DOHH2 (cell line): ENCODE measurements around the gene TRIOBP.
A peak's percentile ranks its signal among the peaks of the same experiment; 100 is the strongest.

Experiments
- H3F3A ChIP-seq: fragments of 200-600 bp; sonication (generic), shearing (Covaris generic); 2 replicates; pipeline ENCODE4 v1.6.0; 2016; ENCODE audit warnings: antibody characterized with exemption, mild to moderate bottlenecking; ENCODE audit not compliant: control insufficient read depth, insufficient read depth
- H3K27ac ChIP-seq: fragments of 200-600 bp; sonication (generic); 2 replicates; pipeline ENCODE4 v1.5.1; 2014; ENCODE audit warnings: low read depth, mild to moderate bottlenecking, low read length, moderate library complexity
- H3K27me3 ChIP-seq: fragments of 200-600 bp; sonication (generic); 2 replicates; pipeline ENCODE4 v1.6.1; 2014; ENCODE audit warnings: mild to moderate bottlenecking, low read length, mixed read lengths; ENCODE audit not compliant: control insufficient read depth
- H3K36me3 ChIP-seq: fragments of 200-600 bp; sonication (generic); 2 replicates; pipeline ENCODE4 v1.6.1; 2014; ENCODE audit warnings: mild to moderate bottlenecking, low read length, moderate library complexity, mixed read lengths; ENCODE audit not compliant: control insufficient read depth
- H3K4me1 ChIP-seq: fragments of 200-600 bp; sonication (generic); 2 replicates; pipeline ENCODE4 v1.6.1; 2014; ENCODE audit warnings: mild to moderate bottlenecking, low read length, mixed read lengths; ENCODE audit not compliant: control insufficient read depth
- H3K4me2 ChIP-seq: fragments of 200-600 bp; sonication (generic); 2 replicates; pipeline ENCODE4 v1.6.0; 2014; ENCODE audit warnings: mild to moderate bottlenecking, low read length, moderate library complexity
- H3K4me3 ChIP-seq: fragments of 200-600 bp; sonication (generic); 2 replicates; pipeline ENCODE4 v1.5.1; 2014; ENCODE audit warnings: mild to moderate bottlenecking, low read length, mixed read lengths
- H3K79me2 ChIP-seq: fragments of 200-600 bp; sonication (generic); 2 replicates; pipeline ENCODE4 v1.6.1; 2014; ENCODE audit warnings: mild to moderate bottlenecking, low read length, mixed read lengths; ENCODE audit not compliant: control insufficient read depth
- H3K9me2 ChIP-seq: fragments of 200-600 bp; sonication (generic); replicated peaks from 2 replicates; pipeline ENCODE4 v1.6.1; 2014; ENCODE audit warnings: mild to moderate bottlenecking, low read length, mixed read lengths; ENCODE audit not compliant: control insufficient read depth
- H3K9me3 ChIP-seq: fragments of 200-600 bp; sonication (generic); 2 replicates; pipeline ENCODE4 v1.6.1; 2014; ENCODE audit warnings: antibody characterized with exemption, low read length, mixed read lengths; ENCODE audit not compliant: control insufficient read depth, insufficient read depth
- H4K20me1 ChIP-seq: fragments of 200-600 bp; sonication (generic); 2 replicates; pipeline ENCODE4 v1.6.0; 2014; ENCODE audit warnings: low read depth, mild to moderate bottlenecking, antibody characterized with exemption, low read length, moderate library complexity; ENCODE audit not compliant: control insufficient read depth, insufficient read depth
- CTCF ChIP-seq: fragments of 200-600 bp; sonication (generic); IDR thresholded peaks from one replicate; pipeline ENCODE4 v1.5.1; 2014; ENCODE audit warnings: antibody characterized with exemption, mild to moderate bottlenecking, low read depth, low read length; ENCODE audit not compliant: poor library complexity, severe bottlenecking
- EZH2phosphoT487 ChIP-seq: fragments of 200-600 bp; sonication (generic); IDR thresholded peaks from 2 replicates; pipeline ENCODE4 v1.6.1; 2017; ENCODE audit warnings: borderline replicate concordance, mild to moderate bottlenecking, antibody characterized with exemption, low read length, moderate library complexity, mixed read lengths

The TRIOBP gene

GRCh38 chr22:37710675-37711074, 13.8 kb downstream of the TRIOBP start:
- no peaks in the 10 kb centered on the region for H3K79me2 ChIP-seq

GRCh38 chr22:37711490-37711889, 14.6 kb downstream of the TRIOBP start:
- Histone ChIP-seq H3K9me3 (no peaks in the 10 kb centered on the region), H3K36me3 (no peaks in the 10 kb centered on the region), H3K4me1 (peaks cover 10% of the 10 kb centered on the region), H3K4me2 (no peak overlapping the region), H3K9me2 (no peaks in the 10 kb centered on the region), H3F3A (no peaks in the 10 kb centered on the region), H4K20me1 (no peaks in the 10 kb centered on the region), H3K79me2 (no peaks in the 10 kb centered on the region), H3K4me3 (no peak overlapping the region), H3K27ac (no peak overlapping the region), H3K27me3 (no peaks in the 10 kb centered on the region)
- TF ChIP-seq CTCF (no peak), EZH2phosphoT487 (no peak)

More at GRCh38 chr22:37710675-37711074, 13.8 kb downstream of the TRIOBP start:
- Histone ChIP-seq H3K4me1 (peaks cover 10% of the 10 kb centered on the region), H3K36me3 (no peaks in the 10 kb centered on the region), H3K27me3 (no peaks in the 10 kb centered on the region), H3K4me2 (no peak overlapping the region), H3K9me2 (no peaks in the 10 kb centered on the region), H3K4me3 (no peak overlapping the region), H3K27ac (no peak overlapping the region), H3K9me3 (no peaks in the 10 kb centered on the region), H3F3A (no peaks in the 10 kb centered on the region), H4K20me1 (no peaks in the 10 kb centered on the region)
- TF ChIP-seq EZH2phosphoT487: no peak
- TF ChIP-seq CTCF: no peak

GRCh38 chr22:37713761-37714160, 16.9 kb downstream of the TRIOBP start:
- no peaks in the 10 kb centered on the region for H3K9me3 ChIP-seq
- no peaks in the 10 kb centered on the region for H3K27me3 ChIP-seq
- H3K9me2 ChIP-seq: no peaks in the 10 kb centered on the region
- H3K4me2 ChIP-seq: peak overlapping the region; percentile 9; the same call in 1 of the 2 replicates
- no peaks in the 10 kb centered on the region for H3K79me2 ChIP-seq
- H3K4me1 ChIP-seq: peaks cover 10% of the 10 kb centered on the region
- TF ChIP-seq CTCF (no peak), EZH2phosphoT487 (no peak)
- H3F3A ChIP-seq: no peaks in the 10 kb centered on the region
- H3K36me3 ChIP-seq: no peaks in the 10 kb centered on the region
- no peak overlapping the region for H3K27ac ChIP-seq
- H3K4me3 ChIP-seq: no peak overlapping the region
- H4K20me1 ChIP-seq: no peaks in the 10 kb centered on the region

GRCh38 chr22:37714634-37715033, 17.8 kb downstream of the TRIOBP start:
- Histone ChIP-seq H3F3A (no peaks in the 10 kb centered on the region), H3K79me2 (no peaks in the 10 kb centered on the region), H3K9me2 (no peaks in the 10 kb centered on the region), H3K9me3 (no peaks in the 10 kb centered on the region), H3K4me1 (peaks cover 10% of the 10 kb centered on the region), H3K4me3 (no peak overlapping the region), H3K36me3 (no peaks in the 10 kb centered on the region), H4K20me1 (no peaks in the 10 kb centered on the region), H3K27ac (no peak overlapping the region), H3K27me3 (no peaks in the 10 kb centered on the region), H3K4me2 (no peak overlapping the region)
- TF ChIP-seq CTCF (no peak), EZH2phosphoT487 (no peak)
